Ascending aorta (tissue), 2 donors: ENCODE data around the gene CYP4F11. TPM values are rescaled to one million over a fixed set of nuclear protein-coding genes. Genes with fewer than 3 reads are reported as not detected.

Source experiments
- DNase-seq, 2 donors: peaks; one replicate each; pipeline ENCODE4 v3.0.0-alpha.2; 2019; ENCODE audit warnings: low spot score in 2 of 2
- H3K27ac ChIP-seq, 2 donors: fragments of 200-600 bp; sonication (generic); one replicate each; pipeline ENCODE4 v1.5.1; 2016 to 2017; ENCODE audit warnings: mild to moderate bottlenecking in 1 of 2
- H3K27me3 ChIP-seq: fragments of 200-600 bp; sonication (generic); one replicate; pipeline ENCODE4 v1.5.1; 2017
- H3K36me3 ChIP-seq, 2 donors: fragments of 200-600 bp; sonication (generic); one replicate each; pipeline ENCODE4 v1.5.1; 2016
- H3K4me1 ChIP-seq, 2 donors: fragments of 200-600 bp; sonication (generic); one replicate each; pipeline ENCODE4 v1.5.1; 2016 to 2017; ENCODE audit warnings: mild to moderate bottlenecking in 1 of 2
- H3K4me3 ChIP-seq, 2 donors: fragments of 200-600 bp; sonication (generic); one replicate each; pipeline ENCODE4 v1.5.1; 2016 to 2017; ENCODE audit warnings: mild to moderate bottlenecking in 1 of 2
- H3K9me3 ChIP-seq, 2 donors: fragments of 200-600 bp; sonication (generic); one replicate each; pipeline ENCODE4 v1.5.1; 2016
- CTCF ChIP-seq, 3 experiments: fragments of 200-600 bp in 2 of 3; fragments of 450-650 bp in 1 of 3; sonication (generic) in 2 of 3; IDR thresholded peaks; one replicate each; pipeline ENCODE4 v1.5.1; 2016 to 2019; ENCODE audit warnings: antibody characterized with exemption in 3 of 3, mild to moderate bottlenecking in 1 of 3, moderate library complexity in 1 of 3
- intact Hi-C: fragments of 100-400 bp; cut with DNase I; formaldehyde crosslinking; loops from one replicate; pipeline ENCODE4 v1.15.1; 2023
- total RNA-seq: library from RNA; depleted of rRNA; stranded (reverse); fragments of >200 nt; gene quantifications from one replicate; pipeline ENCODE4 v1.1.0, GENCODE V29; 2016

Gene CYP4F11
- total RNA-seq, 1 donor from 2014 or later: 0.75 TPM

DNA sequence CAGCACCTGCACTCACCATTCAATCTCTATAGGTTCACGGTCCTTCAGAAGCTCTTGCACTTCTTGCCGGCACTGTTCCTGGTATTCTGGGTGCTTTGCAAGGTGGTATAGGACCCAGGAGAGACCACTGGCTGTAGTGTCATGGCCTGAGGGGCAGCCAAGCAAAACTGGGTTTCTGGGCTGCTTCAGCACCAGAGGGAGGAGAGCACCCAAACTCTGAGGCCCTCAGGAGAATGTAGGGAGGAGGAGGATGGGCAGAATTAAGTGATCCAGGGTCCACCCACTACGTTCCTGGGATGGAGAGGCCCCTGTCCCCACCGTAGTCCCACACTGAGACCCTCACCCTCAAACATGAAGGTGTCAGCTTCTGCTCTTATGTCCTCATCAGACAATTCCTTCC lies 12.3 kb downstream of the CYP4F11 start:
- H3K27me3 ChIP-seq: no peaks in the 10 kb centered on the region
- intact Hi-C loops: no loop called here
- H3K4me1 ChIP-seq: no peaks in the 10 kb centered on the region
- H3K4me3 ChIP-seq: no peak overlapping the region
- no peak for DNase-seq
- no peaks in the 10 kb centered on the region for H3K9me3 ChIP-seq
- H3K27ac ChIP-seq: no peak overlapping the region
- H3K36me3 ChIP-seq: peaks cover 0 to 31% of the 10 kb centered on the region in 2 donors
- no peak for TF ChIP-seq CTCF (IDR thresholded peaks at IDR 0.05)

GRCh38 chr19:15919243-15919642 lies 15.1 kb downstream of the CYP4F11 start:
- no peak for DNase-seq
- Histone ChIP-seq H3K4me3 (no peak overlapping the region), H3K27me3 (no peaks in the 10 kb centered on the region), H3K27ac (no peak overlapping the region), H3K36me3 (peaks cover 0 to 31% of the 10 kb centered on the region in 2 donors), H3K9me3 (peaks cover 0 to 8% of the 10 kb centered on the region in 2 donors), H3K4me1 (no peaks in the 10 kb centered on the region)
- no peak for TF ChIP-seq CTCF (IDR thresholded peaks at IDR 0.05)
- intact Hi-C loops: no loop called here

DNA sequence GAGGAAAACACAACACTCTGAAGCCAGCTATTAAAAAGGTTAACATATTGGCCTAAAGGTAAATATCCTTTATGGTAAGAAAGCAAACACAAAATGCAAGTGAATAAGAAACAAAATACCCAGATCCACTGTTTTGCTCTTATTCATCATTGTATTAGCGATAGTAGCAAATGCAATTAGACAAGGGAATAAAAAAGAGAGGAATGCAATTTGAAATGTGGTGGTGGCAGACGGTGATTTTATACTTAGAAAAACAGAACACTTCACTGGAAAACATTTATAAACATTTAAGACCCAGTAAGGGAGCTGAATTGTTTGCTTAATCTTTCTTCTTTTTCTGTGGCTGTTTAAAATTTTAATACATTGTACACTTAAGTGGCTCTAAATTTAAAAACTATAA lies 19.2 kb downstream of the CYP4F11 start:
- H3K9me3 ChIP-seq: peaks cover 0 to 8% of the 10 kb centered on the region in 2 donors
- no peaks in the 10 kb centered on the region for H3K4me1 ChIP-seq
- H3K4me3 ChIP-seq: no peak overlapping the region
- peaks cover 0 to 17% of the 10 kb centered on the region in 2 donors for H3K36me3 ChIP-seq
- peaks cover 3% of the 10 kb centered on the region for H3K27me3 ChIP-seq
- no peak for TF ChIP-seq CTCF (IDR thresholded peaks at IDR 0.05)
- DNase-seq: no peak
- no peak overlapping the region for H3K27ac ChIP-seq
- intact Hi-C loops: no loop called here

DNA sequence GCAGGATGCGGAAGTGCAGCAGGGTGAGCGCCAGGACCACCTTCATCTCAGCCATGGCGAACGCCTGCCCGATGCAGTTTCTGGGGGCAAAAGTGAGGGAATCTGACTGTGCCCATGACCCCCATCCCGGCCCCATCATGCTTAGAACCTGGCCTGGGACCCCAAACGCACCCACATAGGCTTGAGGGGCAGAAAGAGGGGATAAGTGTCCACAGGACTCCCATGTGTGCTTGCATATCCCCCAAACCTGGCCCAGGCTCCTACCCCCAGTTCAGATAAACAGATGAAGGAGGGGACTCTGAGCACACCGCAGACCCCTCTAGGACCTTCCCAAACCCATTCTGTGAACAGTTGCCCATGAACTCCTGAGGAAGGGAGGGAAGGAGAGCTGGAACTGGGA lies 20.5 kb downstream of the CYP4F11 start:
- intact Hi-C loops: no loop called here
- no peak for DNase-seq
- Histone ChIP-seq H3K27ac (no peak overlapping the region), H3K4me3 (no peak overlapping the region), H3K27me3 (peaks cover 3% of the 10 kb centered on the region), H3K4me1 (no peaks in the 10 kb centered on the region), H3K36me3 (peaks cover 0 to 17% of the 10 kb centered on the region in 2 donors), H3K9me3 (peaks cover 0 to 8% of the 10 kb centered on the region in 2 donors)
- TF ChIP-seq CTCF (IDR thresholded peaks at IDR 0.05): no peak

DNA sequence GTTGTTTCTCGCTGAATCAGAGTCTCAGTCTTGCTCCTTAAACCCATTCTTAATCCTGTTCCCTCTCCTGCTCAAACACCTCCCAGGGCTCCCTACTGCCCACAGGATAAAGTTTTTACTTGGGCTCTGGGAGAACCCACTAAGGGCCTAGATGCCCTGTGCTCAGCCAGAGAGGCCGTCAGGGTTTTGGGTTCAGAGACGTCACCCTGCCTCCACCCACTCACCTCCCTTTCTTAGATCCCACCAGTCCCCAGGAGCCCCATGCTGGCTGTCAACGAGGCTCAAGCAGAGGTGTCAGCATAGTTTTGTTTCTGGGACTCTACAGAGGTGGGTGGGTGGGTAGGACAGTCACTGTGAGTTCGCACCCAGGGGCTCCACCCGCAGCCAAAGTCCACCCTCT lies 20.9 kb downstream of the CYP4F11 start:
- peaks cover 0 to 17% of the 10 kb centered on the region in 2 donors for H3K36me3 ChIP-seq
- no peaks in the 10 kb centered on the region for H3K4me1 ChIP-seq
- DNase-seq: no peak
- peaks cover 0 to 8% of the 10 kb centered on the region in 2 donors for H3K9me3 ChIP-seq
- intact Hi-C loops: no loop called here
- no peak for TF ChIP-seq CTCF (IDR thresholded peaks at IDR 0.05)
- no peak overlapping the region for H3K27ac ChIP-seq
- H3K27me3 ChIP-seq: peaks cover 3% of the 10 kb centered on the region
- no peak overlapping the region for H3K4me3 ChIP-seq
